Activated CD8-positive, alpha-beta T cell treated with anti-CD3 and anti-CD28 coated beads for 36 hours (primary cell): ENCODE measurements around the gene SERP2. TPM values are rescaled to one million over a fixed set of nuclear protein-coding genes. Genes with fewer than 3 reads are reported as not detected.

Experiments used
- ATAC-seq: fragments of 200-7000 bp; cut with Tn5 transposase; one replicate; pipeline ENCODE4 v1.10.0; 2021; ENCODE audit warnings: mild to moderate bottlenecking, moderate library complexity
- CTCF ChIA-PET: fragments of 350-600 bp; sonication (Branson Sonifier 250); formaldehyde crosslinking; loops from one replicate; lab custom pipeline; 2021; ENCODE audit warnings: antibody characterized with exemption; lab: Charles Lee
- POLR2A ChIA-PET: fragments of 350-600 bp; sonication (Branson Sonifier 250); formaldehyde crosslinking; loops from one replicate; lab custom pipeline; 2021; ENCODE audit warnings: antibody characterized with exemption; lab: Charles Lee
- DNase-seq: peaks from one replicate; pipeline ENCODE4 v3.0.0-alpha.2; 2020
- H3K27ac Mint-ChIP-seq: one replicate; pipeline ENCODE4 v1.8.0; 2021; ENCODE audit warnings: mild to moderate bottlenecking, mixed read lengths
- H3K27me3 Mint-ChIP-seq: one replicate; pipeline ENCODE4 v1.8.0; 2021; ENCODE audit warnings: mixed read lengths
- H3K36me3 Mint-ChIP-seq: one replicate; pipeline ENCODE4 v1.8.0; 2021; ENCODE audit warnings: low read depth, mixed read lengths
- H3K4me1 Mint-ChIP-seq: one replicate; pipeline ENCODE4 v1.8.0; 2021; ENCODE audit warnings: low read depth, mixed read lengths
- H3K4me3 Mint-ChIP-seq: one replicate; pipeline ENCODE4 v1.8.0; 2021; ENCODE audit warnings: mild to moderate bottlenecking, moderate library complexity, mixed read lengths
- H3K9me3 Mint-ChIP-seq: one replicate; pipeline ENCODE4 v1.8.0; 2021; ENCODE audit warnings: mixed read lengths
- CTCF ChIP-seq: fragments of 200-600 bp; IDR thresholded peaks from one replicate; pipeline ENCODE4 v1.8.0; 2022; ENCODE audit warnings: antibody characterized with exemption, mild to moderate bottlenecking
- intact Hi-C: fragments of 100-400 bp; cut with micrococcal nuclease; formaldehyde crosslinking; loops from one replicate; pipeline ENCODE4 v1.10.0; 2022
- total RNA-seq, 2 experiments: library from RNA; stranded (reverse); gene quantifications; one replicate each; pipeline ENCODE4 v1.2.3, GENCODE V29; 2021

The SERP2 gene
- total RNA-seq, 2 experiments from 2014 or later = 0.63 to 1.1 TPM

GRCh38 chr13:44362394-44363040, 11.1 kb upstream of the SERP2 start:
- H3K9me3 Mint-ChIP-seq = no peaks in the 10 kb centered on the region
- no peak overlapping the region for H3K27ac Mint-ChIP-seq
- no peaks in the 10 kb centered on the region for H3K36me3 Mint-ChIP-seq
- DNase-seq = no peak
- no peaks in the 10 kb centered on the region for H3K27me3 Mint-ChIP-seq
- intact Hi-C loops = no loop called here
- H3K4me3 Mint-ChIP-seq = no peak overlapping the region
- CTCF ChIA-PET = no interaction called here
- POLR2A ChIA-PET = no interaction called here
- no peak for TF ChIP-seq CTCF
- H3K4me1 Mint-ChIP-seq = no peaks in the 10 kb centered on the region
- no peak for ATAC-seq

GRCh38 chr13:44363631-44364344, 9.8 kb upstream of the SERP2 start:
- Mint-ChIP-seq H3K4me3 (no peak overlapping the region), H3K9me3 (no peaks in the 10 kb centered on the region), H3K27ac (no peak overlapping the region), H3K4me1 (no peaks in the 10 kb centered on the region), H3K36me3 (no peaks in the 10 kb centered on the region), H3K27me3 (no peaks in the 10 kb centered on the region)
- ChIA-PET POLR2A (no interaction called here), CTCF (no interaction called here)
- ATAC-seq (no peak), DNase-seq (no peak)
- TF ChIP-seq CTCF = no peak
- intact Hi-C loops = no loop called here

DNA sequence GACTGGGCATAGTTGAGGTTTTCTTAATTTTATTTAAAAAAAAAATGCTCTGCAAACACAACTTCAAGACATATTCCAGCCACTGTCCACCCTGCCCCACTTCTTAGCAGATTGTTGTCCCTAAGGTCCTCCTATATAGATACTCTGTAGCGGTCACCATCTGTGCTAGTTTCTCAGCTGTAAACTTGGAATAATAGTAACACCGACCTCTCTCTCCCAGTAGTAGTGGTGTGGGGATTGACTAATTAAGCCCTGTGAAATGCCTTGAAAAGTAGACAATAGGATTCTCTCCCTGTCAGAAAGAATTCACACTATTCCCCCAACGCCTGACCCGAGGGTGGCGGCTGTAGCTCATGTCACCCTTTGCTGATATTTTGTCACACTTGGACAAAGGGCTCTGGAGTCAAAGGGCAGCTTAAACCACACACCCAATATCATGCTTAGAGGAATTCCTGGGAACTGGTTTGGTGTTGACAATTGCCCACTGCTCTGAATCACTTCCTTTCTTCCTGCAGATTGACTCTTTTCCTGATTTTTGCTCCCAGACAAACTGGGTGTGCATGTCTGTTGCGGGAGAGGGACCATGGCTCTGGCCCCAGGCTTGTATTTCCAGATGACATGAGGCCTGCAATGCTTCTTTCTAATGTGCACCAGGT, 9.2 kb upstream of the SERP2 start:
- Mint-ChIP-seq H3K9me3 (no peaks in the 10 kb centered on the region), H3K27ac (no peak overlapping the region), H3K36me3 (no peaks in the 10 kb centered on the region), H3K4me1 (no peaks in the 10 kb centered on the region), H3K27me3 (no peaks in the 10 kb centered on the region), H3K4me3 (no peak overlapping the region)
- ATAC-seq (no peak), DNase-seq (no peak)
- intact Hi-C loops = no loop called here
- ChIA-PET POLR2A (no interaction called here), CTCF (no interaction called here)
- no peak for TF ChIP-seq CTCF

- Mint-ChIP-seq H3K4me3 (no peak overlapping the region), H3K9me3 (no peaks in the 10 kb centered on the region), H3K4me1 (no peaks in the 10 kb centered on the region), H3K36me3 (no peaks in the 10 kb centered on the region), H3K27me3 (no peaks in the 10 kb centered on the region), H3K27ac (no peak overlapping the region)
- DNase-seq = no peak
- no peak for ATAC-seq
- POLR2A ChIA-PET = no interaction called here
- intact Hi-C loops = no loop called here
- CTCF ChIA-PET = no interaction called here
- TF ChIP-seq CTCF = no peak
These were observed 8.6 kb upstream of the SERP2 start for GRCh38 chr13:44365008-44365407.

DNA sequence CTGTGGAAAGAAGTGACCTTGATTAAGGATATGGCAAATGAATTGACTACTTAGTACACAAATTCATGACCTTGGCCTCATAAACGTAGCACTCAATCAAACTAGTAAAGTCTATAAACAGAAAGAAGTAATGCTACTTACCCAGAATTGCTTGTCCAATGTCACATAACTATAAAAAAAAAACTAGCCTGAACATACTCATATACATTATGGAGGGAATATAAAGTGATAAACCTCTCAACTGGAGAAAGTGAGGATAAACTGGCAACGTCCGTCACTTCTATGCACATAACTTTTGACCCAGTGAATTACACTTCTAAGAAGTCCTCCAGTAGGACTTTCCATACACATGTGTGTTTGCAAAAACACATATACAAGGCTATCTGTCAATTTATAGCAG, 7.7 kb upstream of the SERP2 start:
- DNase-seq = no peak
- Mint-ChIP-seq H3K27me3 (no peaks in the 10 kb centered on the region), H3K4me1 (no peaks in the 10 kb centered on the region), H3K36me3 (no peaks in the 10 kb centered on the region), H3K9me3 (no peaks in the 10 kb centered on the region), H3K4me3 (no peak overlapping the region), H3K27ac (no peak overlapping the region)
- intact Hi-C loops = no loop called here
- TF ChIP-seq CTCF = no peak
- ATAC-seq = no peak
- ChIA-PET CTCF (no interaction called here), POLR2A (no interaction called here)
